ENCODE measurements around the gene SELENOO.
"Not testable (repeated sequence)": the region's sequence is repeated elsewhere in the genome, so short reads cannot be mapped to it uniquely, and the experiment has no call there.

SELENOO gene

DNA sequence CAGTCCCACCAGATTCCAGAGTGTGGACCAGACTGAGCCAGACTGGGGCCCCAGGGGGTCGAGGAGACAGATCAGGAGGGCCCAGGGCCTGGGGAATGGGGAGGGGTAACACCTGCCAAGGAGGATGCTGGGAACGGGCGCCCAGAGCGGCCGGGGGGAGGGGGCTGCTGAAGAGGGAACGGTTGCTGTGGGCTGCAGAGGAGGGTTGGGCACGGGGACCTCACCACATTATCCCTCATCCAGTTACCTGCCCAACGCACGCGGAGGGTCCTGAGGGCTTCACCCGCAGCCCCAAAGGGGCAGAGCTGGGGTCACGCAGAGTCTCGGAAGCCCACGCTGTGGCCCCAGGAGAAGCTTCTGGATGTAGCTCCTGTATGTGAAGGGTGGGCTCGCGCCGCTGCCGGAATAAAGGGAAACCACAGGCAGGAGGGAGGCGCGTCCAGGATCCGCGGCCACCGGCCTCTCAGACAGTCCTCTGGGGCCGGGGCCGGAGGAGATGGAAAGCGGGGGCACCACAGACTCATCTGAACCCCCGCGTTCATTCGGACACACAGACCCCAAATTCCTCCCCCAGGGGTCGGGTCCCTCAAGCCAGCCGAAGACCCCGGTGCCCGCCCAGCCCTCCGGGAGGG lies 866 bp upstream of the SELENOO start:
- no peak for DNase-seq (ENCODE audit: low read depth)

DNA sequence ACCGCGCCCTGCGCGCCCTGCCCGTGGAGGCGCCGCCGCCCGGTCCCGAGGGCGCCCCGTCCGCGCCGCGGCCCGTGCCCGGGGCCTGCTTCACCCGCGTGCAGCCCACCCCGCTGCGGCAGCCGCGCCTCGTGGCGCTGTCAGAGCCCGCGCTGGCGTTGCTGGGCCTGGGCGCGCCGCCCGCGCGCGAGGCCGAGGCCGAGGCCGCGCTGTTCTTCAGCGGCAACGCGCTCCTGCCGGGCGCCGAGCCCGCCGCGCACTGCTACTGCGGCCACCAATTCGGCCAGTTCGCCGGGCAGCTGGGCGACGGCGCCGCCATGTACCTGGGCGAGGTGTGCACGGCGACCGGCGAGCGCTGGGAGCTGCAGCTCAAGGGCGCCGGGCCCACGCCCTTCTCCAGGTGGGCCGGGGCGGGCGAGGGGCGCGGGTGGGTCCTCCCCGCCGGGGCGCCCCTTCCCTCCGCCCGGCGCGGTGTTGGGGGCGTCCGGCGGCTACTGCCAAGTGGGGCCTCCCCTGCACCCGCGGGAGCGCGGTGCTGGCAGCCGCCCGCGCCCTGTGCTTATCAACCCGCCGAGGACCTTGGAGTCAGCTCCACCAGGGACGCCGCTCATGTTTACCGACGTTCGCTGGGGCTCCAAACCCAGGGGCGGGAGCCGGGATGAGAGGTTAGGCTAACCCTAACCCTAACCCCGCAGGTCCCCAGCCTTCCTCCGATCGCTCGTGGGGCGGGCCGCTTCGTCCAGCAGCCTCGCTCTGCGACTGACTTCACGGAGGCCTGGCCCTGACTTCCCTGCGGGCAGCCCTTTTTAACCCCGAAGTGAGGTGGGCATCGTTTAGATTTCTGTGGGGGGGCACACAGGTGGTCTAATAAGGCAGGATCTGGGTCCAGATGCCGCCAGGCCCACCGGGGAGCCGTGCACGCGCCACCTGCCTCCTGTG lies 649 bp downstream of the SELENOO start:
- DNase-seq (ENCODE audit: low read depth), result no peak

DNA sequence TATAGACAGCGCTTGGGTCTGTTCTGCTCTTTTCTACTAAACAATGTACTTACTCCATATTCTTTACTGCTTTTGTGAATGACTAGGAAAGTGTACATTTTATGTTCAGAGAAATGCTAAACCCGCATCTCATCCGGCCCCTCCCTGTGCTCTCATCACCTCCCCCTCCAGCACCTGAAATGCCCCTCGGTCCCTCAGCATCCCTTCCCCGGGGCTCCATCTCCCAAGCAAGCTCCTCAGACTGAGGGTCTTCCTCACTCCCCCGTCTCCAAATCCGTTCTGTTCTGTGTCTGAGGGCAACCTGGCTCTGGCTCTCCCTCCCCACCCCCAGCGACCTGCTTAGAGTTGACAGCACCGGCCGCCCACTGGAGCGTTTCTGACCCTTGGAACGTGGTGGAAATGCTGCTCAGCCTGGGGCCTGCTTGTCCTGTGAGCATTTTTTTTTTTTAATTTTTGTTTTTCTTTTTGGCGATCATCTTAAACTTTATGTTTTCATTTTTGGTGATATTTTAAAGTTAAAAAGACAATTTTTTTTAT lies 1.4 kb downstream of the SELENOO start:
- no peak for DNase-seq (ENCODE audit: low read depth)

- DNase-seq (ENCODE audit: low read depth), result no peak
These were observed 2.5 kb downstream of the SELENOO start for GRCh38 chr22:50203288-50203687.

DNA sequence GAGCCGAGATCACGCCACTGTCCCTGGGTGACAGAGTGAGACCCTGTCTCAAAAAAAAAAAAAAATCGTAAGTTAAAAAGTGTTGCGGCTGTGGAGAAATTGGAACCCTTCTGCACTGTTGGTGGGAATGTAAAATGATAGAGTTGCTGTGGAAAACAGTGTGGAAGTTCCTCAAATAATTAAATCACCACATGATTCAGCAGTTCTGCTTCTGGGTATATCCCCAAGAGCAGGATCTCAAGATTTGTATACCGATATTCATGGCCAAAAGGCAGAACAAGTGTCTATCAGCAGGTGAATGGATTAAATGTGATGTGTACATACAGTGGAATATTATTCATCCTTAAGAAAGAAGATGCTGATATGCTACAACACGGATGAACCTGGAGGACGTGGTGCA lies 3.8 kb downstream of the SELENOO start:
- DNase-seq (ENCODE audit: low read depth), result no peak

DNA sequence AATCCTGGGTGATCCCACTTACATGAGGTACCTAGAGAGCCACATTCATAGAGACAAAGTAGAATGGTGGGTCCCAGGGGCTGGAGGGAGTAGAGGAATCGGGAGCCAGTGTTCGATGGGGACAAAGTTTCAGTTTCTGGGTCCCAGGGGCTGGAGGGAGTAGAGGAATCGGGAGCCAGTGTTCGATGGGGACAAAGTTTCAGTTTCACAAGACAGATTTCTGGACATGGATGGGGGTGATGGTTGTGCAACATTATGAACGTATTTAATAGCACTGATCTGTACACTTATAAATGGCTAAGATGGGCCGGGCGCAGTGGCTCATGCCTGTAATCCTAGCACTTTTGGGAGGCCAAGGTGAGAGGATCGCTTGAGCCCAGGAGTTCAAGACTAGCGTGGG lies 4.2 kb downstream of the SELENOO start:
- DNase-seq (ENCODE audit: low read depth), result not testable (repeated sequence)

- no peak for DNase-seq (ENCODE audit: low read depth)
These were observed 5.2 kb downstream of the SELENOO start for GRCh38 chr22:50205781-50206569.

GRCh38 chr22:50206599-50206998 lies 5.8 kb downstream of the SELENOO start:
- no peak for DNase-seq (ENCODE audit: low read depth)

GRCh38 chr22:50207383-50208140 lies 6.8 kb downstream of the SELENOO start:
- no peak for DNase-seq (ENCODE audit: low read depth)

- DNase-seq (ENCODE audit: low read depth), result no peak
These were observed 7.7 kb downstream of the SELENOO start for GRCh38 chr22:50208430-50208938.

- no peak for DNase-seq (ENCODE audit: low read depth)
These were observed 8.4 kb downstream of the SELENOO start for GRCh38 chr22:50208939-50209892.

DNA sequence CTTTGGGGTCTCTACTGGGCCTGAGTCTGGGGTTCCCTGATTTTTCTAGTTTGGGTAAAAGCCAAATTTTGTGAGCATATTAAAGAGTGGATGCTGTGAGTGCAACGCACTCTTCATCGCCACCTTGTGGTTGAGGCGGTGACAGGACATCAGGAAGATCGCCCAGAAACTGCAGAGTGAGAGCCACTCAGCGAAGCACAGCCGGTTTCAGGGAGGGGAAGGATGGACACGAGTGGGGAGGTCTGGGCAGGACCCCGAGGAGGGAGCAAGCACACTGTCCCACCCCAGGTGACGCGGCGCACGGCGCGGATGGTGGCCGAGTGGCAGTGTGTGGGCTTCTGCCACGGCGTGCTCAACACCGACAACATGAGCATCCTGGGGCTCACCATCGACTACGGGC lies 9.1 kb downstream of the SELENOO start:
- peak; percentile 50 for DNase-seq (ENCODE audit: low read depth)

- no peak for DNase-seq (ENCODE audit: low read depth)
These were observed 9.7 kb downstream of the SELENOO start for GRCh38 chr22:50210378-50211139.

DNA sequence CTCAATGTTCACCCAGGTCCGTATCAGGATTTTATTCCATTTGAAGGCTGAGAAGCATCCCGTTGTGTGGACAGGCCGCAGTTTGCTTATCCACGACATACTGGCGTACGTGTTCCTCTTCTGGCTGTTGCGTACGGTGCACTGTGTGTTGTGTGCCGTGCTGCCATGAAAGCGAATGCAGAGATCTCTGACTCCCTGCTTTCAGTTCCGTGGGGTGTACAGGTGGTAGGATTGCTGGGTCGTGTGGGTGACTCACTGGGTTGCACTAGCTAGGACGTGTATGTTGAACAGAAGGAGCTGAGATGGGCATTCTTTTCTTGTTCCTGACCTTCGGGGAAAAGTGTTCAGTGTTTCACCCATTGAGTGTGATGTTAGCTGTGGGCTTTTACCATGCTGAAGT lies 10.3 kb downstream of the SELENOO start:
- no peak for DNase-seq (ENCODE audit: low read depth)

- DNase-seq (ENCODE audit: low read depth), result no peak
These were observed 12.5 kb downstream of the SELENOO start for GRCh38 chr22:50213263-50213662.

DNA sequence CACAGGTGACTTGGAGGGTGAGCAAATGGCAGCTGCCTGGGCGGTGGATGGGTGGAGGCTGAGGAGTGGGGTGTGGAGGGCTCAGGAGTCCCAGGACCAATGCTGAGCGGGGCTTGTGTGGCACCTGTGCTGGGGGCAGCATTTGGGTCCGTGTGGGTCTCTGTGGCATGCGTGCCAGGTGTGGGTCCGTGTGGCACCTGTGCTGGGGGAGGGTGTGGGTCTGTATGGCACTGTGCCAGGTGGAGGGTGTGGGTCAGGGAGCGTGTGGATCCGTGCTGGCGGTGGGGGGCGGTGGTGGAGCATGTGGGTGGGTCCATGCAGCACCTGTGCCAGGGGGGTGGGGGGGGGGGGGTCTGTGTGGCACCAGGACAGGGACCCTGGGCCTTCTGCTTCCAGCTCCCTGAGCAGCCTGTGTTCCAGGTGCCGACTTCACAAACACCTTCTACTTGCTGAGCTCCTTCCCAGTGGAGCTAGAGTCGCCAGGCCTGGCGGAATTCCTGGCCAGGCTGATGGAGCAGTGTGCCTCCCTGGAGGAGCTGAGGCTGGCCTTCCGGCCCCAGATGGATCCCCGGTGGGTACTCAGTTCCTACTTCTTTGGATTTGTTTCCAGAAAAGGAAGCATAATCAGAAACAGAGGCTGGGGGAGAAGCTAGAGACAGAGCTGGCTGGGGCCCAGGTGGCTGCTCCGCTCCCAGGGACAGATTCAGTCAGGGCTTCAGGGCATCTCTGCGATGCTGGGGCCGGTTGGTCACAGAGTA lies 14.7 kb downstream of the SELENOO start:
- DNase-seq (ENCODE audit: low read depth), result no peak

GRCh38 chr22:50216055-50216683 lies 15.4 kb downstream of the SELENOO start:
- DNase-seq (ENCODE audit: low read depth), result no peak
